NT2/D1 (cell line): ENCODE data around the gene RNF7.

Source experiments
- YY1 ChIP-seq: IDR thresholded peaks from 2 replicates; pipeline ENCODE4 v1.6.1; 2011; ENCODE audit not compliant: insufficient read length, insufficient read depth
- ZNF274 ChIP-seq: IDR thresholded peaks from 2 replicates; pipeline ENCODE4 v1.6.1; 2011; ENCODE audit warnings: mild to moderate bottlenecking, low read depth, low read length

GRCh38 chr3:141796081-141796888 is 58.2 kb downstream of the RNF7 start:
- no peak for TF ChIP-seq ZNF274
- no peak for TF ChIP-seq YY1
